HG03354 (cell line): ENCODE results near the gene GPR84.

Source experiments
- ATAC-seq: cut with Tn5 transposase; IDR thresholded peaks from one replicate; pipeline ENCODE4 v1.9.1; 2021; ENCODE audit warnings: mild to moderate bottlenecking; ENCODE audit not compliant: unreplicated experiment, poor library complexity, severe bottlenecking

GPR84 gene

GRCh38 chr12:54377007-54377406 lies 12.7 kb upstream of the GPR84 start:
- no peak for ATAC-seq

- ATAC-seq = no peak
Observed at GRCh38 chr12:54376596-54376995, 12.3 kb upstream of the GPR84 start.

GRCh38 chr12:54375259-54375579 lies 10.9 kb upstream of the GPR84 start:
- ATAC-seq = no peak

DNA sequence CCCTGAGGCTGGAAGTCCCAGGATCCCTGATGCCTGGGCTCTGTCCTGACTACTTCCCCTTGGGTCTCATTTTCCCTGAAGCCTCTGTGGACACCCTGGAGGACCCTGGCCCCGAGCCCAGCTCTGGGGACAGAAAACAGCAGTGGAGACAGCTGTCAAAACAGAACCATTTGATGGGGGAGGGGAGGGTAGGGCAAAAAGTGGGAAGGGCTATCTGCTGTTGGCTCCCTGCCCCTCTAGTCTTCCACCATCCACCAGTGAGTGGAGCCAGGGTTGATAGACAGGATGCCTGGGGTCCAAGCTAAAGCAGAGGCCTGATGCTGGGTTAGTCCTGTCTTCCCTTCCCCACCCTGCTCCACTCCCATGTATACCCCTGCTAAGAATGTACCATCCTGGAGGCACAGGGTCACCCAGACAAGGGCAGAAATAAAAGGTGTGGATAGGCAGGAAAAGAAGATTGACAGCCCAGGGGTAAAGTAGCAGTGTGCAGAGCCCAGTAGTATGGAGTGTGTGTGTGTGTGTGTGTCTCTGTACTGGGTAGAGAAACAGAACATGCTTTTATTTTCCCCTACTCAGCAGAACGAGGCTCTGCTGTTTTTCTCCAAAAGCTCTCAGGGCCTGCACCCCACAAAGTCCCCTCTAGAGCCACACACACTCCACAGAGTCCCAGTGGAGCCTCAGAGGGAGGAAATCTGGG lies 10.4 kb upstream of the GPR84 start:
- no peak for ATAC-seq

- no peak for ATAC-seq
Observed at GRCh38 chr12:54373649-54374561, 9.6 kb upstream of the GPR84 start.

DNA sequence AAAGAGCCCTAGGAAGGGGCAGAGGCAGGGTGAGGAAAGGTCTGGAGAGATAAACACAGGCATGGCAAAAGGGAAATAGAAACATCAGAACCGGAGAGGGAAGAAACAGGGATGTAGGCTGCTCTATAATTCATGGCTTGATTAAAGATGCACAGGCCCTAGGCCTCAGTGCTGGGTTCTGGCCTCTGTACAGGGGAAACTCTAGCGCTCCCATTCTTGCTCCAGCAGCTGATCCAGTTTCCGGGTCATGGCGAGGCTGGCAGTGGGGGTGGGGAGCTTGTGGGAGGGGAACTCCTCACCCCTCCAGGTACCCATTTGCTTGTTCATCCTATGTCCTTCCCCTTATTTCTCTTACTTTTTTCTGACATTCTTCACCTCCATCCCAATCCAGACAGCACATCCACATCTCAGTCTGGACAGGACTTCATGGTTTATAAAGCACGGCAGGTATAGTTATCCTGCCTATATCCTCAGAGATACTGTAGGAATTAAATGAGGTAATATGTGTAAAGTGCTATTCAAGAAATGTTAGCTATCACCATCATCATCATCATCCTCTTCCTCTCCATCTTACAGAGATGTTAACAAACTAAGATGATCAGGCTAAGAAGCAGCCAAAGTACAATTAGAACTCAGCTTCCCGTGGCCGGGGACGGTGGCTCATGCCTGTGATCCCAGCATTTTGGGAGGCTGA lies 8.0 kb upstream of the GPR84 start:
- ATAC-seq = no peak

DNA sequence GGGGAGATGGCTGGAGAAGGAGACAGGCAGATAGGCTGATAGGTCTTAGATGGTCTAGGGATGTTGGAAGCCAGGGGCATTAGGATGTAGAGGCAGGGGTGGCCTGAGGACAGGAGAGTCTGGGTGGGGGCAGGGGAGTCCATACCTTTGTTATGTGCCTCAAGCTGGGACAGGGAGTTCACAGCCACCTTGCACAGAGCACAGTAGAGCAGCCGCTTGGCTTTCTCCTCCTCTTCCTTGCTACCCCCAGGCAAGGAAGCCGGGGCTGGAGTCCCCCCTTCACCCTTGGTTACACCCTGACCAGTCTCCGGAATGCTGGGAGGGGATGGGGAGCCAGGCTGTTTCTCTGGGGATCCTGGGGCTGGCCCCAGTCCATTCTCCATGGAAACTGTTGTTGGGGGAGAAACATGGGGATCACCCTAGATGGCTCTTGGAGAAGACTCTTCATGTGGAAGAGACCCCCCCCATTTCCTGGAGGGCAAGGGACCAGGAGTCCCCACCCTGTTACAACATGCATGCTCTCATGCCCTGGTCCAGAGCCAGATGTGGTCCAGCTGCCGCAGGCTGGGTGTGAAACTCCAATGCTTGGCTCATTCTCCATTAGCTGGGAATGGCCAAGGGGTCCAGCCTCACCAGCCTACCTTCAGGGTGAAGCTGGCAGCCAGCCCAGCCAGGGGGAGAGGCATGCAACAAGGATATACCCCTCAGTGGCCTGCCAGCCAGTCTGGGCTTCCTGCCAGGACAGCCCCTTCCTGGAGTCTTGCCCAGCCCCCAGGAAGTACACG lies 7.2 kb upstream of the GPR84 start:
- ATAC-seq = no peak

GRCh38 chr12:54370171-54370730 lies 6.0 kb upstream of the GPR84 start:
- ATAC-seq = peak; percentile 69

DNA sequence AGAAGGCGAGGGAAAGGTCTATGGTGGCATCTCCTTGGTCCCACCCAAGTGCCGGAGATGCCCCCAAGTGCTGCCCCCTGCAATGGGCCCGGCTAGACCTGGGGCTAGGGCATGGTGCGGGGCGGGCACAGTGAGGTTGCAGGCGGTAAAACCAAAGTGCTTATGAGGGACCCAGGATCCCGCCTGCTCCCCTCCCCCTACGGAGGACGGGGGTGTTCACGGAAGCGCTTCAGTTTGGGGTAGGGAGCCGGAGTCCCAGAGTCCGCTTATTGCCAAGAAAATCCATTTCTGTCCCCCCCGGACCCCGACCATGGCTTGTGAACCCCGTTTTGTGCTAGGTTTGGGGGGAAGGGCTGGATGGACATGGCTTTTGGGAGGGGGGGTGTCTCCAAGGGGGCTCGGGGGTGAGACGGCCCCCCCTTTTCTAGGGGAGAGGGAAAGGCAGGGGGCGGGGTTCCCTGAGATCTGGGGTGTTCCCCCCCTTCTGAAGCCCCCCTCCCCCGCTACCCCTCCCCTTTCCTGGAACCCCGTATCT lies 5.4 kb upstream of the GPR84 start:
- ATAC-seq = no peak

DNA sequence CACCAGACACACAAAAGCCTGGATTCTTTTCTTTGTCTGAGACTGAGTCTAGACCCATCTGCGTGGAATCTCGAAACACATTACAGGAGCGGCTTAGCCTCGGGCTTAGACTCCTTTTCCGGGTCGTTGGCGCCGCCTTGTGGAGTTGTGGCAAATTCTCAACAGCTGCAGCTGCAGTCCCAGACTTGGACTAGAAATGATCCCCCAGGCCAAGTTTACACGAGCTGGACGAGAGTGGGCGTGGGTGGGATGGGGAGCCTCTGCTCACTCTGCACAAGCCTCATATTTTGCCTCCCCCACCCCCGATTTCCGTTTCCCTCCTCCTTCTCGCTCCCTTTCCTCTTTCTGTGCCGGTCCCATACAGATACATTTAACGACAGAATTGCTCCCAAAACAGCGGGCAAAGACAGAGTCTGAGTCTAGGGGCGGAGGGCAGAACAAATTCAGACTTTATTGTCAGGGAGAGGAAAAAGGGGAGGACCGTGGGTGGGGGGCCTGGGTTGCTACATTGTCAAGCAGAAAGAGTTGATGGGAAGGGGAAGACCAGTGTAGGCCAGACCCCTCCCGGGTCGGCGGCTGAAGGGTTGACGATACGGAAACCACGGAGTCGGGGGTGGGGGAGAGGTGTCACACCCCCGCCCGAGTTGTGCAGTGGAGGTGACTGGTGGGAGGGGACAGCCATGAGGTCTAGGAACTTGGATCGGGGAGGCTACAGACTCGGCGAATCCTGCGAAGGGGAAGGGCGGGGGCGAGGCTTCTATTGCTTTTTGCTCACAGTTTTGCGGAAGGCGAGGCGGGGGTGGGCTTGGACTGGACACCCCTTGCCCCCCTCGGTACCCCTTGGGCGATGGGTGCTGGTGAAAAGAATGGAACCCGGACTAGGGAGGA lies 4.7 kb upstream of the GPR84 start:
- ATAC-seq = peak; percentile 73

DNA sequence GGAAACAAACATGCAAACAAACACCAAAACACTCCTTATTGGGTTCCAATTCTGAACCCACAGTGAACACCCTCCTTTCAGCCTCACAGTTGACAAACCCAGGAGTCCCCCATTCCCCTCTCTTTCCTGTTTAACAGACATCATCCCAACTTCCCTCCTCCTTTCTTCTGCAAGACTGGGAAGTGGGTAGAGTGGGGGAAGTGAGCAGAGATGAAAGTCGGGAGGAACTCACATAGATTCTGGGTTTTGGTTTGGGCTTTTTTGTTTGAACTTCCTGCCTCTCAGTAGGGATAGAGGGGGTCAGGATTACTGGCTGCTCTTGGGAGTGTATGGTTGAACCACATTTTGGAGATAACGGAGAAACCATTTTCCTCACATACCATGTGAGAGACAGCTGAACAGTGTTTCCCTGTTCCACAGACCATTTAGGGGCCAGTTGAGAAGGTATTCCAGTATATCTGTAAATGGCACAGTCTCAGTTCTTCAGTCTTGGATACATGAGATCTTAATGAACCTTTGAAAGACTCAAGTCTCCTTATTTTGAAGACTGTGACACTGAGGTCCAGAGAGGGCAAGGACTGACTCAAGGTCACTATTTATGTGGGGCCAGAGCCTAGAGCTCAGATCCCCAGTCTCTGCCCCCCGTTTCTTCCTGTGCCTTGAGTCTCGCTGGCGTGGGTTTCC lies 3.9 kb upstream of the GPR84 start:
- peak; percentile 4 for ATAC-seq

DNA sequence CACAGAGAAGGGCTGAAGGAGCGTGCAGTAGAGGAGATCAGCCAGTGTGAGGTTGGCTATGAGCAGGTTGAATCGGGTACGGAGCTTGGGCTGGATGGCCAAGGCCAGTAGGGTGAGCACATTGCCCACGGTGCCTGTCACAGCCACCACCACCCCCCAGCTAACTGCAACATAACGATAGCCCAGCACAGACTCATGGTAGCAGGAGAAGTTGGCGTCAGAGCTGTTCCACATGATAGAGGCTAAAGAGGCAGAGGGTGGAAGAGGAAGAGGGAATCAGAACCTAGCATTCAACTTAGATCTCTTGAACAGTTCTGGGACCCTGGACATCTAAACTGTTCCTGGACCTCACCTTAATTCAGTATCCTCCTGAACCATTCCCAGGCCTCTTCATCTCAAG lies 668 bp downstream of the GPR84 start:
- no peak for ATAC-seq

GRCh38 chr12:54363047-54363446 lies 1.2 kb downstream of the GPR84 start:
- ATAC-seq = no peak

DNA sequence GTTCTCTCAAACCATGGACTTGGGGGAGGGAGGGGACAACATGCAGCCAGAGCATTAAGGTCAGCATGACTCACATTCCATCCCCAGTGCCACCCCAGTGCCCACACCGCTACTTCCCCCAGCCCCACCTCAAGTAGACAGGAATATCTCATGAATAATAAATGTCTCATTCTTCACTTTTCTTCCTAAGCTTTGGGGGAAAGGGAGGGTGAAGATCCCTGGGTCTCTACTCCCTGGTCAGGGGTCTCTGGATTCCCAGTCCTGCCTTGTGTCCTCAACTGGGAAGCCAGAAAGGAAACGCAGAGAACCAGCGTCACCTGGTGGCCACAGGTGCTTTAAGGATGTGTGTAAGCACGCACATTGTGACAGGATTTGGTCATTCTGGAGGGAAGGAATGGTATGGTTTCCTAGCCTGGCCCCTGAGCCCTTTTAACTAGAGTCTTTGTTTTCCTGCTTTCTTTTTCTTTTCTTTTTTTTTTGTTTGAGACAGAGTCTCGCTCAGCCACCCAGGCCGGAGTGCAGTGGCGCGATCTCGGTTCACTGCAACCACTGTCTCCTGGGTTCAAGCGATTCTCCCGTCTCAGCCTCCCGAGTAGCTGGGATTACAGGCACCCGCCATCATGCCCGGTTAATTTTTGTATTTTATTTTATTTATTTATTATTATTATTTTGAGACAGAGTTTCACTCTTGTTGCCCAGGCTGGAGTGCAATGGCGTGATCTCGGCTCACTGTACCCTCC lies 3.4 kb downstream of the GPR84 start:
- ATAC-seq = no peak

GRCh38 chr12:54359762-54360351 lies 4.4 kb downstream of the GPR84 start:
- no peak for ATAC-seq

DNA sequence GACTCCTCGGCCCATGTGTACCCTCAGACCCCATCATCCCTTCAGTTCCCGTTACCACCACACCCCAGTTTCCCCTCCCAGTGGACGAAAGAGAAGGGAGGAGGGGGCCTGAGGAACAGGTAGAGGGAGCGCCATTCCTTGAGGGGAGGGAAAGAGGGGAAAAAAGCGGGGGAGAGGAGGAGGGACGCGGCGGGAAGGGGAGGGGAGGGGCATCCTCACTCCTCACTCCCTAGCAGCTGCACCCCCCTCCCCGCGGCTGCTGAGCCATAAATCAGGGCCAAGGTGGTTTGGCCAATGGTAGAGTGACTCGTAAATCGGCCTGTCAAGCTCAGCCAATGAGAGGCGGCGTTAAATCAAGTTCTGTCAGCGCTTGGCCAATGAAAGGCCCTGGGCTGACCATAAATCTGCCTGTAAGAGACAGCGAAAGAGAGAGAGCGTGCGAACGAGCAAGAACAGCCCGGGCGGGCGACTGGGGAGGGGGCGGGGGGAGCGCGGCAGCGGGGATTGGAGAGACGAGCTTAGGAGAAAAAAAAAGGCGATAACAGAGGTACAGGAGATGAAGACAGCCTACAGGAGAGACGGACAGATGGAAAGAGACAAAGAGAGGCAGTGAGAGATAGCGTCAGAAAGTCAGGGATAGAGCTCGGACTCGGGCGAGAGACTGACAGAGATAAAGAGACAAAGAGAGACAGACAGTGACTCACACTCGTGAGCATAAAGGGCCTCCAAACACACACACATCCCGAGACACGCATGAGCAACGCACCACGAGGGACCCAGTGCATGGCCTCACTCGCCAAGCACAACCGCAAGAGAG lies 5.1 kb downstream of the GPR84 start:
- ATAC-seq = peak; percentile 98
